Gastroesophageal sphincter (tissue), 3 donors: ENCODE results near the gene PPP1CB.

Source experiments
- CTCF ChIP-seq, 4 experiments: fragments of 200-600 bp in 2 of 4; fragments of 450-650 bp in 2 of 4; sonication (generic) in 1 of 4; IDR thresholded peaks; one replicate each; pipeline ENCODE4 v1.5.1; 2017 to 2019; ENCODE audit warnings: antibody characterized with exemption in 4 of 4, mild to moderate bottlenecking in 2 of 4, moderate library complexity in 2 of 4
- POLR2AphosphoS5 ChIP-seq: sonication (generic); formaldehyde crosslinking; IDR thresholded peaks from one replicate; pipeline ENCODE4 v1.6.1; 2017; ENCODE audit warnings: antibody characterized with exemption

- TF ChIP-seq CTCF (IDR thresholded peaks at IDR 0.05): no peak
- no peak for TF ChIP-seq POLR2AphosphoS5
These were observed 24.8 kb downstream of the PPP1CB start for GRCh38 chr2:28776471-28776870.
